GM19043 (cell line): ENCODE measurements around the gene CNTN5.

ENCODE experiments used
- ATAC-seq: cut with Tn5 transposase; IDR thresholded peaks from one replicate; pipeline ENCODE4 v1.9.1; 2021; ENCODE audit warnings: low read depth; ENCODE audit not compliant: unreplicated experiment

The CNTN5 gene

DNA sequence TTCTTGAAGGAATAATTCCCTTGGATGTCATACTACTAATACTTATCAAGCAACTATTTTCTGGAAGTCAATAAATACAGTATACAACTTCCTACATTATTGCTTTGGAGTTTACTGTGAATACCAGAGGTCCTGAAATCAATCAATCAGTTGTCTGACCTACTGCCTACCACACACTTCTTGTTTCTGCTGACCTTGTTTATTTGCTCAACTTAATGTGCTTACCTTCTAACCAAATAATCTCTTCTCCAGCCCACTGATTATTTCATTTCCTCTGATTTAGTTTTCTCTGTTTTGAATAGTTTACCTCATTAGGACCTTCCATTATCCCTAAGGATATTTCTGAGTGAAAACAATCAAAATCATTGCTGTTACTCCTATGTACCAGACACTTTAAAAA, 1142.7 kb downstream of the CNTN5 start:
- no peak for ATAC-seq

DNA sequence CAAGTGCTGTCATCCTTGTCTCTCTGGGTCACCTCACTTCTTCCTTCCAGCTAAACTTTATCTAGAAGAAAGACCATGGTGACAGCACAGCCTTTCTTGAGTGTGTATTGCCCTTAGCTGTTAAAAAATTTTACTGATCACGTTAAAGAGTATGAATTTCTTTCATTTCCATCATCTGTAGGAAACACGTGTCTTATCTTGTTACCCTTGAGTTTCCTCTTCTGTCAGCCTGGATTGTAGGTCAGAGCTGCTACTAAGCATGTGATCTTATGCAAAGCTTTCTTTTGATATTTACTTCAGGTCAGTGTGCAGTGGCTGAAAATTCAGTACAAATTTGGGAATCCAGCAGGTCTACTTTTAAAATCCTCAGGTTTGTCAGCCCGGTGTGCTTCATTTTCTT, 1154.1 kb downstream of the CNTN5 start:
- no peak for ATAC-seq

DNA sequence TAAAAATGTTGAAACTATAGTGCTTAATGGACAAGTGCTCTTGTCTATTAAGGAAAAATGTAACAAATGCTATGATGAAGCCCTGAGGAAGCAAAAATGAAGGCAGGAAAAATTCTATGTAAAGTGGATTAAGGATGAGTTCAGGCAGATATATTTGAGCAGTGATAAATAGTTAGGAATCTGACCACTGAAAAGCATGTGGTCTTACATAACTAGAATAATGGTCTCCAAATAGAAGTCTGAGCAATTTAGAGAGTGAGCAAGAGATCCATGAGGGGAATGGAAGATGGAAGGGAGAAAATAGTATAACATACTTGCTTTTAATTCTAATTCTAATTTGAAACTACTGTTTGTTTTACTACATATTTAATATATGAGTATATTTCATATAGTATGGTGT, 1155.7 kb downstream of the CNTN5 start:
- no peak for ATAC-seq

DNA sequence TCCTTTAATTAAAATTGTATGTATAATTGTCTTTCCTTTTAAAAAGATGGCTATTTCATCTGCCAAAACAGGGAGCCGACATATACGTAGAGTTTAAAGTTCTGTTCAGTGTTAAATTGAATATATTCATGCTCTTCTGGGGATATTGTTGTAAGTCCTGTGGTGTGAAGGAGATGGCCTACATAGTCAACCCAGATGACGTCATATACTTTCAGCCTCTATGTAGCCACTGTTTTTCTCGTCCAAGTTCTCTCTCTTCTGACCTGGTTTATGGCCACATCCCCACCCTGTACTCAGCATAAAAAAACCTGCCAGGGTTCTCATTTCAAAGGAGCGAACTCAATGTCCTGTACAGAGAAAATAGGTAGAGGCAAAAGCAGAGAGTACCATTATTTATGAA, 1156.9 kb downstream of the CNTN5 start:
- ATAC-seq: no peak

DNA sequence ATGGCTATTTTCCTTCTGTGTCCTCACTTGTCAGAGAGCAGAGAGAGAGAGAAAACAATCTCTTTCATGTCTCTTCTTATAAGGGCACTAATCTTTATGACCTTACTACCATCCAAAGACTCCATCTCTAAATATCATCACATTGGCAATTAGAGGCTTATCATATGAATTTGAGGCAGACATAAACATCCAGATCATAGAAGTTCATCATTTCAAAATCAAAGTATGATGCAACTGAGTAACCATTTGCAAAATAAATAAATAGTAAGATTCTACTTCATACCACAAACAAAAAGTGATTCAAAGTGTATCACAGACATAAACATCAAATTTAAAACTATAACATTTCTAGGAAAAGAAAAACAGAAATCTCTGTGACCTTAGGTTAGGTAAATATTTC, 1161.6 kb downstream of the CNTN5 start:
- ATAC-seq: no peak

DNA sequence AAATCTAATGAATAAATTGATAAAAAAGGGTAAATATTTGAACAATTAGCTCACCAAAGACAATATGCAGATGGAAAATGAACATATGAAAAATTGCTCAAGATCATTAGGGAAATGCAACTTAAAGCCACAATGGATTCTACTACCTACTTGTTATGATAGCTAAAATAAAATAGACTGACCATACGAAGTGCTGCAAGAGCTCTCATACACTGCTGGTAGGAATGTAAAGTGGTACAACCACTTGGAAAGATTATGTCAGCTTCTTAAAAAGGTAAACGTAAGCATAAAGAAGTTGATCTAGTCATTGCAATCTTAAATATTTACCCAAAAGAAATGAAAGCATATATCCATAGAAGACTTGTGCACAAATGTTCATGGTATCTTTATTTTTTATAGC, 1162.2 kb downstream of the CNTN5 start:
- ATAC-seq: no peak

DNA sequence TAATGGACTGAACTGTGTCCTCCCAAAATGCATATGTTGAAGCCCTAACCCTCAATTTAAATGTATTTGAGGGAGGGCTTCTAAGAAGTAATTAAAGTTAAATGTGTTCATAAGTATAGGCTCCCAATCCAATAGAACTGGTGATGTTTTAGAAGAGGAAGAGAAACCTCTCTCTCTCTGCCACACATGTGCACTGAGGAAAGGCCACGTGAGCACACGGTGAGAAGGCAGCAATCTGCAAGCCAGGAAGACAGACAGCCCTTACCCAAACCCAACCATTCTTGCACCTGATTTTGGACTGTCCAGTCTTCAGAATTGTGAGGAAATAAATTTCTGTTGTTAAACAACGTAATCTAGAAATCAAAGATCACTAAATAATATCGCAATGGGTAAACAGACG, 1164.8 kb downstream of the CNTN5 start:
- no peak for ATAC-seq

DNA sequence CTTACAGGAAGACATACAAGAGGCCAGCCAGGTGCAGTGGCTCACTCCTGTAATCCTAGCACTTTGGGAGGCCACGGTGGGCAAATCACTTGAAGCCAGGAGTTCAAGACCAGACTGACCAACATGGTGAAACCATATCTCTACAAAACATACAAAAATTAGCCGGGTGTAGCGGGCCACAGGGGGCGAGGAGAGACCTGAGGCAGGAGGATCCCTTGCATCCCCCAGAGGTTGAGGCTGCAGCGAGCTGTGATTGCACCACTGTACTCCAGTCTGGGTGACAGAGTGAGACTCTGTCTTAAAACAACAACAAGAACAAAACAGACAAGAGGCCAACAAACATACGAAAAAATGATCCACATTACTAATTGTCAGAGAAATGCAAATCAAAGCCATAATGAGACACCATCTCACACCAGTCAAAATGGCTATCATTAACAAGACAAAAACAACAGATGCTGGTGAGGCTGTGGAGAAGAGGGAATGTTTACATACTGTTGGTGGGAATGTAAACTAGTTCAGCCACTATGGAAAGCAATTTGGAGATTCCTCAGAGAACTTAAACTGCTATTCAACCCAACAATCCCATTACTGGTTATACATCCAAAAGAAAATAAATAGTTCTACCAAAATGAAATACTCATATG, 1167.5 kb downstream of the CNTN5 start:
- ATAC-seq: no peak

DNA sequence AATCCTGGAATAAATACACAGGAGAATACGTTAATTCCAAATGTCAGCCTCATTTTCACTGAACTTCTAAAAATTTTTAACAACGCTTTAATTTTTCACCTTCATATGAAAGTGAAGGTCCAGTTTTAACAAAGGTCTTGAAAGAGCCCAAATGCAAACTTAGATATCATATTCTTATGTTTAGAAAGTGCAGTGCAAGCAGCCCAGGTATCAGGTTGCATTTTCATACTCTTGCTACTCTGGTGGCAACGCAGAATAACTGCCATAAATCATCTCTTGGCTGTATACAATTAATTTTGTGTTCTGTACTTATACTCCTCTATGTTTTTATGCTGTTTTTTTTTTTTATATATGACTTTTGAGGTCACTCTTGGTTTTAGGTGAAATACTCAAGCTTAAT, 1169.6 kb downstream of the CNTN5 start:
- no peak for ATAC-seq

DNA sequence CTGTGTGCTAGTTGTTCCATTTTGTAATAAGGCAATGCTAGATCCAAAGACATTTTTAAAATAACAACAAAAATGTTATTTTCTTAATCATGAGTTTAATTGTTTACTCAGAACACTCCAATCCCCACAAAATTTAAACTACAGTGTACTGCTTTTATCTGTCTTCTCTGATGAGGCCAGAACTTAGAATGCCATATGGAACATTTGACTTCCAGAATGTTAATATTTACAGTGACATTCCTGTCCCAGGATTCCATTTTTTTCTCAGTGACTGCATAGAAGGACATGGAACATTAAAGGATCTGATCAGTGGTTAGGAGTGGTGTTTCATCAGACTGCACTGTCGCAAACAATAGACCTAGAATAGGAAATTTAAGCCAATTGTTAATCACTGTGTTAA, 1171.4 kb downstream of the CNTN5 start:
- ATAC-seq: no peak

DNA sequence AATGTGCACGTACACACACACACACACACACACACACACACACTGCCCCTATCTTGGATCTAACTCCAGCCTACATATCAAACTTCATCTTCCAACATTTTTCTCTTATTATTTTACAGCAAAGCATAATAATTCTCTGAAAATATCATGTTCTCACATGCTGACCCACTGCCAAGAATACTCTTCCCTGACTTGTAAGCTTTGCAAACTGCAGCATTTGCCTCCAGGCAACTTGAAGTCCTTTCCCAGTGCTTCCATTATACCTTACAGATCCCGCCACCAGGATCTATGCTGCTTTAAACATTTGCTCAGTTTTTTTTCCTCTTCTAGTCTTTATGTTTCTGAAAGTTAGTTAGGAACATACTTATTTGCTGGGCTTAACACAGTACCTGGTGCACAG, 1183.0 kb downstream of the CNTN5 start:
- ATAC-seq: no peak

DNA sequence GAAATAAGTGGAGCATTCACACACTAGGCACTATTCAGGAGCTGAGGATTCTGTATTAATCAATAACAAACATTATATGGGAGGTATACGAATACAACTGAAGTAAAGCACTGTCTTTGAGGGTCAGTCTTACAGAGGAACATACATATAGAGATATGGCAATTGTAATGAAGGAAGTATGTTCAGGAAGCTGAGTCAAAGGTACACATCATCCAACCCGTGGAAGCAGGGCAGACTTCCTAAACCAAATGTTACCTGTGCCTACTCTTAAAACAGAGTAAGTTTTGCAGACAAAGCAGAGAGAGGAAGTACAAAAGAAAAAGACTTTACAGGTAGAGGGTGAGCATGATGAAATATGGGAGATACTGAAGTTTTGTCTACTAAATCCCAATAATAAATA, 1185.2 kb downstream of the CNTN5 start:
- no peak for ATAC-seq

DNA sequence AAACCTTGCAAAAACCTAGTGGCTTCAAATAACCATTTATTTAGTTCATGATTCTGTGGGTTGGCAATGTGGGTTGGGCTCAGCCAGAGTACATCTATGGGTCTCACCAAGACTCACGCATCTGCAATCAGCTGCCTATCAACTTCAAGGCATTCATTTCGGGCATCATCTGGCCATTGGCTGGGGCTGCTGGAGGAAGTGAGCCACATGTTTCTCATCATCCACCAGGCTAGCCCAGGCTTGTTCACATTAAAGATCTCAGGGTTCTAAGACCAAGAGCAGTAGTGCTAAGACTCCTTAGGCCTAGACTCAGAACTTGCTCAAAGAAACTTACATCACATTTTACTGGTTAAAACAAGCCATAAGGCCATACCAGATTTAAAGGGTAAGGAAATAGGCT, 1187.5 kb downstream of the CNTN5 start:
- ATAC-seq: no peak

DNA sequence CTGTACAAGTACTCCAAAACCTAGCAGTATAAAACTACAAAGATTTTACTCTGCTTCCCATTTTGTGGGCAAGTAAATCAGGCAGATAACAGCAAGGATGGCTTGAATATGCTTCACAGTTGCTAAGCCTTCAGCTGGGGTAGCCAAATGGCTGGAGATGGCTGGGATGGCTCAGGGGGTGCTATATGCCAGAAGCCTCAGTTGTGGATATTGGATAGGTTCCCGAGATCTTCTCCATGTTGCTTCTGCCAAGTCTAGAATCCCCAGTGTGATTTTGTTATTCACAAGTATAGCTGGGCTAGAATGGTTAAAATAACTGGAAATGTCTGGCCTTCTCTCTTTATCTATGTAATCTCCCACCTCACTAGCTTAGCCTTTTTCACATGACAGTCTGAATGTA, 1194.0 kb downstream of the CNTN5 start:
- no peak for ATAC-seq

DNA sequence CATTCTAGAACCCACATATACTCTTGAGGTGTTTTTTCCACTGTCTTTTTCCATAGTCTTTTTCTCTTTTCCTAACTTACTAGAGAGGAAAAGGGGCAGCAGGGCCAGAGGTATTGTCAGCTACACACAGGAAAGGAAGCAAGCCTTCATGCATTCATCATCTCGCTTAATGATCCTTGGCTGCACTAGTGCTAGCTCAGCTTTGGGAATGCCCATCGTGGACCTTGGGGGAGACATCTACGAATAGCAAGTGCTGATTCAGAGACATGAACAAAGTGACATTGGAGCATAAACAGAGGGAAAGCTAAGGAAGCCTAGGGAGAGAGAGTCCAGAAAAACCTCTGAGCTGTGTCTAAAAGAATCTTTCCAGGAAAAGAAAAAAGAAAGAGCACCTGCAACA, 1200.1 kb downstream of the CNTN5 start:
- ATAC-seq: no peak

DNA sequence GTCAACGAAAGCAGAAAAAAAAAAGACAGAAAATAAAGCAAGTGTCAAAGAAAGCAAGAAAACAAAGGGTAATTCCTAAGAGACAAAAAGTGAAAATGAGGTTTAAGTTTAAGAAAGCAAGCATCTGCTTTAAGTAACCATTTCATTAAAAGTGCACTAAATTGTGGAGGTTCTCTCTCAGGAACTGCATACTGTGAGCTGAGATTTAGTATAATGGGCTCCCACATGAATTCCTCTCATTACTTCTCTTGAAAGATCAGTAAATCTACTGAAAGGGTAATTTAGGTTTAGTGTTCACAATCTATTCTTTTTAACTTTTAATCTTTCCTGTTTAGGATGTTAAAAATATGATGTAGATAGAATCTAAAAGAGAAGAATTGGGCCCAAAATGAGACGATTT, 1201.0 kb downstream of the CNTN5 start:
- ATAC-seq: no peak

DNA sequence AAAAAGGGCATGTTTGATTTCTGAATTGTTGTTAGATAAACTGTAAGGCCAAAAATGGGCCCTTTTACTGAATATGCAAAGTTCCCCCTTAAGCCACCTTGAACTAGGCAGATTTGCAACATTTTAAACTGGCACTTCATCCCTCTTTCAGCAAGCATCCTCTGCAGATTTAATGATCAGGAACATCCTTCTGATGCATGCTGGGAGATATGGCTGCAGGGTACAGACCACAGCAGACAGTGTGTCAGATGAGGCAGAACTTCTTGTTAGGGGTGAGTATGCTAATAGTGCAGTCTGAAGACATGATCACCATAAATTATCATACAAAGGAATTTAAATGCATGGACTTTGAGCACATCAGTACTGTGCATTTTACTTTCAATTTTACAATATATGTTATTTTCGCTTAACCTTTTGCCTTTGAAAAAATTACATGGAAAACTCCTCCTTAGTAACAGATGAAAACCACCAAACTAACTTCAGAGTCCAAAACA, 1203.8 kb downstream of the CNTN5 start:
- no peak for ATAC-seq

DNA sequence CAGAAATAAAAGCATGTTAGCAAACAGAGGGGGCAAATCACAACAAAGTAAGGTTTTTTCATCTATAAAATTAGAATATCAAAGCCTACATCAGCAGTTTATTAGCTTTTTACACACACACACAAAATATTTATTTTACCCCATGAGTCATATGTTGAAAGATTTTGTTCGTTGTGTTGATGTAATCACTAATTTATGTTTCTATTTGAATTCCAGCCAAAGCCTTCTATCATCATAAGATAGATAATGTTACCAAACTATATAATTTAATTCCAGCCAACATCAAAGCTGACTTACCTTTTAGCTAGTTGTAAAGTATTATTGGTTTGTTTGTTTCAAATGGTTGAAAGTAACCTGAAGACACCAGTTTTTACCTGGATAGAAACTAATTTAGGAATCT, 1208.3 kb downstream of the CNTN5 start:
- ATAC-seq: no peak

DNA sequence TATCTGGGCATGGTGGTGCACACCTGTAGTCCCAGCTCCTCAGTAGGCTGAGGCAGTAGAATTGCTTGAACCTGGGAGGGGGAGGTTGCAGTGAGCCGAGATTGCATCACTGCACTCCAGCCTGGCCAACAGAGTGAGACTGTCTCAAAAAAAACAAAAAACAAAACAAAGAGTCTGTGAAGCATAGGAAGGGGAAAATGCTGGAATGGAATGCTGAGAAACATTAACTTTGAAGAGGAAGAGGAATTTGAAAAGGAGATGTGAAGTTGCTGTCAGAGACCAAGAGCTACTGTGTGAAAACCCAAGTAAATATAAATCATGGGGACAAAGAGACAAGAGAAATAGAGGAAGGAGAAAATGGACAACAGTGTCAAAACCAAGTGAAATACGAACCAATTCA, 1211.3 kb downstream of the CNTN5 start:
- no peak for ATAC-seq

DNA sequence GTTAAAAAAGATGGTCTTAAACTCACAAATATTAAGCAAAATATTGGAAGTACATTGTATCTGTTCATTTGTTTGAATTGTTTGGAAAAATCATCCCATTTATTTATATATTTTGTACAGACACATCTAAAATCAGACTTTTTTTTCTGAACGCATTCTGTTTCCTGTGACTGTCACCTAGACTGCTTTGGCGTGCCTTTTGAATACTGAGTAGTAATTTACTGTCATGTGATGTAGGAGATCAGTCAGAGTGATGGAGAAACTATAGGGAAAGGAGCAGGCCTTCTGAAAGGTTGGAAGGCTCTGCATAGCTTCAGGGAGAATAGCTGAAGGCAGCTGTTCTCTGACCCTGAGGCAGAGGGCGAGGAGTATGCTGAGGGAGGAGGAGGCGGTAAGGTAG, 1214.3 kb downstream of the CNTN5 start:
- ATAC-seq: no peak

DNA sequence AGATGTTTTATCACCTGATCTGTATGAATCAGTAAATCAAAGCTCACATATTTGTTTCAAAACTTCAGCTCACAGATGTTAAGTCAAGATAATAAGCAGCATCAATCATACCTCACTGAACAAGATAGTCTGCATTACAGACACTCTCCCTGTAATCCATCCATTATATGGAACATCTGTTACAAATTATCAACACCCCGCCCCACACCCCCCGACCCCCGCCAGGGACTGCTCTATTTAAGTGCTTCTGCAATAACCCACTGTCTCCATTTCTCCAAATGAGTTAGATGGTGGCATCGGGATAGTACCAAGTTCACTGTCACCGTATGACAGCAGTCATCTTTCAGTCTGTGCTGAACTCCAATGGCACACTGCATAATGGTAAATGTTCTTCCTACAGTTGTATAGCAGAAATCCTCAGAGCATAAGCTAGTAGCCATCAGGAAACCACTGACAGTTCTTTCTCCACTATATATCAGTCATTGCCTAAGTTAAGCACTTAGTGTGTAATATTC, 1219.3 kb downstream of the CNTN5 start:
- ATAC-seq: no peak

DNA sequence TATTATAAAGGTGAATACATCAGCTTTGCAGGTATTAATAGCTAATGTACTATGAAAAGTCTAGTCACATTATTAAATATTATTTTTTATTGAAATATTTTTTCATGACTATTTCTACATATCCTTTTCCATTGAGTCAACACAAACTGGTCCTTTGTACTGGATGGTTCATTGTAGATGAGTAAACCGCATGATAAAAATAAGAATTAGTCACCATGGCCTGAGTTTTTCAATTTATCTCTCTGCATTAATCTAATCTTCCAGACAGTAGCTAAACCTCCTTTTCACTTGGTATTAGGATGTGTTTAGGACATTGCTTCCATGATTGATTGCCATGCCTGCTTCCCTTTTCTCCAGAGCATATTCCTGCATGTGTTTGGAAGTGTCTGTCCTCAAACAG, 1227.0 kb downstream of the CNTN5 start:
- ATAC-seq: no peak
